Measurements from ENCODE around the gene PRKCB.

The PRKCB gene

DNA sequence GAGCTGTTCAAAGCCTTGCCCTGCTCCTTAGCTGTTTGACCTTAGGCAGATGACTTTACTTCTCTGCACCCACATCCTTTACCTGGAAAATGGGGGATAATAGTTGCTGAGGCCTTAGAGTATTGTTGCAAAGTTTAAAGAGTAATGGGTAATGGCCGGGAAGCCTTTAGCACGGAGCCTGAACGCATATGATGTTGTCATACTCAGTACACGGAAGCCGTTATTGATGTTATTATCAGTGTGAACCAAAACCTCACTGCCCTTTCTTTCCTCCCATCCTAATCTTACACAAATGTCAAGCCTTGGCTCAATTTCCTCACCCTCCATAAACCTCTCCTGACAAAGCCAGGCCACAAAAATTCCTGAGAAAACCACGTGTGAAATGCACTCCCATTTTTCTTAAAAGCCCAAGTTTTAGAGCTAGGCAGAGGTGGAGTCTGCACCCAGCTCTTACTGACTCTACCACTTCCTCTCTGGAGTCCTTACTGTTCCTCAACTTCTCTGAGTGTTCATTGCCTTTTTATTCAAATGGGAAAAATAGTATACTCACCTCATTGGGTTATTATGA is 353.1 kb downstream of the PRKCB start:
- Histone ChIP-seq H3K79me2 (ENCODE audit: insufficient read depth, low read length) (no peaks in the 10 kb centered on the region), H3K9me3 (ENCODE audit: insufficient read depth, low read depth, low read length) (no peaks in the 10 kb centered on the region), H3K27me3 (ENCODE audit: insufficient read depth, low read length, poor library complexity, severe bottlenecking) (no peaks in the 10 kb centered on the region), H3K4me1 (ENCODE audit: insufficient read depth, low read length, poor library complexity, severe bottlenecking) (no peaks in the 10 kb centered on the region), H3F3A (ENCODE audit: low read depth) (no peaks in the 10 kb centered on the region), H2AFZ (ENCODE audit: low read length) (no peak overlapping the region), H3K9ac (ENCODE audit: low read depth, low read length, poor library complexity, severe bottlenecking) (no peak overlapping the region), H3K9me2 (replicated peaks; ENCODE audit: low read depth, low read length) (no peaks in the 10 kb centered on the region), H3K36me3 (ENCODE audit: insufficient read depth, low read length) (peaks cover 46% of the 10 kb centered on the region; the same call in 1 of the 2 replicates), H3K4me2 (ENCODE audit: low read depth, low read length, poor library complexity, severe bottlenecking) (no peak overlapping the region), H4K20me1 (ENCODE audit: insufficient read depth, low read length, poor library complexity, severe bottlenecking) (no peaks in the 10 kb centered on the region), H3K4me3 (ENCODE audit: low read length, poor library complexity, severe bottlenecking) (no peak overlapping the region)
- TF ChIP-seq CTCF (conservative IDR thresholded peaks at IDR 0.05; ENCODE audit: low read length): no peak
- TF ChIP-seq EZH2phosphoT487 (IDR thresholded peaks at IDR 0.05; ENCODE audit: borderline replicate concordance): no peak

- no peak overlapping the region for H3K9ac ChIP-seq (ENCODE audit: low read depth, low read length, poor library complexity, severe bottlenecking)
- no peak overlapping the region for H3K4me2 ChIP-seq (ENCODE audit: low read depth, low read length, poor library complexity, severe bottlenecking)
- no peak overlapping the region for H2AFZ ChIP-seq (ENCODE audit: low read length)
- H3K9me2 ChIP-seq (replicated peaks; ENCODE audit: low read depth, low read length): no peaks in the 10 kb centered on the region
- H3K4me1 ChIP-seq (ENCODE audit: insufficient read depth, low read length, poor library complexity, severe bottlenecking): no peaks in the 10 kb centered on the region
- H4K20me1 ChIP-seq (ENCODE audit: insufficient read depth, low read length, poor library complexity, severe bottlenecking): no peaks in the 10 kb centered on the region
- no peak overlapping the region for H3K4me3 ChIP-seq (ENCODE audit: low read length, poor library complexity, severe bottlenecking)
- H3K79me2 ChIP-seq (ENCODE audit: insufficient read depth, low read length): no peaks in the 10 kb centered on the region
- no peak for TF ChIP-seq CTCF (conservative IDR thresholded peaks at IDR 0.05; ENCODE audit: low read length)
- TF ChIP-seq EZH2phosphoT487 (IDR thresholded peaks at IDR 0.05; ENCODE audit: borderline replicate concordance): no peak
- H3F3A ChIP-seq (ENCODE audit: low read depth): no peaks in the 10 kb centered on the region
- no peaks in the 10 kb centered on the region for H3K9me3 ChIP-seq (ENCODE audit: insufficient read depth, low read depth, low read length)
- no peaks in the 10 kb centered on the region for H3K27me3 ChIP-seq (ENCODE audit: insufficient read depth, low read length, poor library complexity, severe bottlenecking)
- H3K36me3 ChIP-seq (ENCODE audit: insufficient read depth, low read length): peaks cover 46% of the 10 kb centered on the region; the same call in 1 of the 2 replicates
Observed at GRCh38 chr16:24189941-24190340, 354.2 kb downstream of the PRKCB start.

DNA sequence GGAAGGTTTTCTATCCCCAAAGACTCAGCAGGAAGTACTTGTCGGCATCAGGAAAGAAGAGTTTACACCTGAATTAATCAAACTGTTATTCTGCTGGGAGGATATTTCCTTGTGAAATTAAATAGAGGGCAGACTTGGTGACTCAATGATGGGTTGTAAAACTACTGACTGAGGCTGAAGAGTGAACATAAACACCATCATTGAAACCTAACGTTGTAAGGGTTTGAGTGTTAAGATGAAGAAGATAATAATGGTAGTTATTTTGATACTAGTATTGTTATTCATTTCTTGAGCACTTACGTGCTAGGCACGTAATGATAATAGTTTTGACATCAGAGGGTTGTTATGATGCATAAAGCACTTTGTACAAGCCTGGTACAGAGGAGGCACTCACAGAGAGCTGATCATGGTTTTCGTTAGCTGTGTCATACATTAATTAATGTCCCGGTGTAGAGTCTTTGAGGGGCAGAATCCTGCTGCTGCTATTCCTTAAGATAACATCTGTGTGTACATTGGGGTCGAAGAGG is 356.2 kb downstream of the PRKCB start:
- H3K79me2 ChIP-seq (ENCODE audit: insufficient read depth, low read length): no peaks in the 10 kb centered on the region
- no peaks in the 10 kb centered on the region for H3K9me3 ChIP-seq (ENCODE audit: insufficient read depth, low read depth, low read length)
- no peaks in the 10 kb centered on the region for H3K27me3 ChIP-seq (ENCODE audit: insufficient read depth, low read length, poor library complexity, severe bottlenecking)
- no peaks in the 10 kb centered on the region for H3F3A ChIP-seq (ENCODE audit: low read depth)
- no peak overlapping the region for H2AFZ ChIP-seq (ENCODE audit: low read length)
- no peak overlapping the region for H3K9ac ChIP-seq (ENCODE audit: low read depth, low read length, poor library complexity, severe bottlenecking)
- no peaks in the 10 kb centered on the region for H3K9me2 ChIP-seq (replicated peaks; ENCODE audit: low read depth, low read length)
- TF ChIP-seq EZH2phosphoT487 (IDR thresholded peaks at IDR 0.05; ENCODE audit: borderline replicate concordance) (no peak), CTCF (conservative IDR thresholded peaks at IDR 0.05; ENCODE audit: low read length) (no peak)
- H3K36me3 ChIP-seq (ENCODE audit: insufficient read depth, low read length): peaks cover 32% of the 10 kb centered on the region; the same call in 1 of the 2 replicates
- H3K4me3 ChIP-seq (ENCODE audit: low read length, poor library complexity, severe bottlenecking): no peak overlapping the region
- no peak overlapping the region for H3K4me2 ChIP-seq (ENCODE audit: low read depth, low read length, poor library complexity, severe bottlenecking)
- H3K4me1 ChIP-seq (ENCODE audit: insufficient read depth, low read length, poor library complexity, severe bottlenecking): no peaks in the 10 kb centered on the region
- no peaks in the 10 kb centered on the region for H4K20me1 ChIP-seq (ENCODE audit: insufficient read depth, low read length, poor library complexity, severe bottlenecking)
